GM08714 (cell line): ENCODE data around the gene KMT2B.

Experiments
- H3K4me3 ChIP-seq: fragments of 200-500 bp; sonication (Bioruptor generic); 2 replicates; pipeline ENCODE4 v1.5.1; 2014; ENCODE audit warnings: mild to moderate bottlenecking, low read length, inconsistent platforms
- ZNF274 ChIP-seq: IDR thresholded peaks from 2 replicates; pipeline ENCODE4 v1.6.1; 2012; ENCODE audit warnings: mild to moderate bottlenecking, low read depth, low read length

The KMT2B gene

DNA sequence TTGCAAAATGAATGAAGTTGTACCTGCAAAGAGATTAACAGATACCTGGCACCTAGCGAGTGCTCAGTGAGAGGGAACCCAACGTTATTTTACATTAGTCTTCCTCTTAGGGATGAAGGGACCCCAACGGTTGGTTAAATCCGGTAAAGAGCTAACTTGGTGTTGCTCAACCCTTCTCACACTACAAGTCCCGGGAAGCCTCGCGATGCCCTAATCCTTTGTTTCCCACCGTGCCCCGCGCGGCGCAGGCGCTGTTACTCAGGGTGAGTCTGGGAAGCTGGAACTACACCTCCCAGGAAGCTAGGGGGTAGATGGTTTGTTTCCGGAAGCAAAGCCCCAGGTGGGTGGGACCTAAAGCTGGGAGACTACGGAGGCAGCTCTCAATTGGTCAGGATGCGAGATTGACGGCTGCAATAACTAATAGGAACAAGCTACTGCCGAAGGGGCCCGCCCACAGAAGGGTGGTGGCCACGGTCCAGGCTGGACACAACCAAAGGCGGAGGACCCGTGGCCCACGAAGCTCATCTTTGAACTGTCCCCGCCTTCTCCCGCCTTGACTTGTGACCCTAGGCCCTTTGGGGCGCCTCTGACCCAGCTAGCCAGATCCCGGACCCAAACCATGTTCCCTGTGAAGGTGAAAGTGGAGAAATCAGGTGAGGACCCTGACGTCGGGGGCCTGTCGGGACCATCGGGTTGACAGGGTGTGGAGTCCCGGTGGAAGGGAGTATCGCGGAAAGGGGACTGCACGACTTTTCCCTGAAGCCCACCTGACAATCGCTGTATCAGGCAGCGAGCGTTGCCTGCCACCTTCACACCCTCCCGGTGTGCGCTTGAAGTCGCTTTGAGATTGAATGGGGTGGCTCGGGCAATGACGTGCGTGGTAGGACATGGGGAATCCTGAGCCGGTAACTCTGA is 30.6 kb downstream of the KMT2B start, which contains the start of gene LIN37:
Gene LIN37, plus strand, starts transcription at position 471 of the 915 bp plus-strand sequence. Its CDS starts 149 bp downstream, at position 620.
- H3K4me3 ChIP-seq: peak within 1 kb of the TSS; percentile 77
- no peak for TF ChIP-seq ZNF274

GRCh38 chr19:35750167-35750566 is 32.4 kb downstream of the KMT2B start:
- no peak overlapping the region for H3K4me3 ChIP-seq
- no peak for TF ChIP-seq ZNF274

- no peak for TF ChIP-seq ZNF274
- no peak overlapping the region for H3K4me3 ChIP-seq
Observed at GRCh38 chr19:35751839-35752745, 34.3 kb downstream of the KMT2B start.

GRCh38 chr19:35752746-35753350 is 35.0 kb downstream of the KMT2B start:
- TF ChIP-seq ZNF274: no peak
- H3K4me3 ChIP-seq: no peak overlapping the region

DNA sequence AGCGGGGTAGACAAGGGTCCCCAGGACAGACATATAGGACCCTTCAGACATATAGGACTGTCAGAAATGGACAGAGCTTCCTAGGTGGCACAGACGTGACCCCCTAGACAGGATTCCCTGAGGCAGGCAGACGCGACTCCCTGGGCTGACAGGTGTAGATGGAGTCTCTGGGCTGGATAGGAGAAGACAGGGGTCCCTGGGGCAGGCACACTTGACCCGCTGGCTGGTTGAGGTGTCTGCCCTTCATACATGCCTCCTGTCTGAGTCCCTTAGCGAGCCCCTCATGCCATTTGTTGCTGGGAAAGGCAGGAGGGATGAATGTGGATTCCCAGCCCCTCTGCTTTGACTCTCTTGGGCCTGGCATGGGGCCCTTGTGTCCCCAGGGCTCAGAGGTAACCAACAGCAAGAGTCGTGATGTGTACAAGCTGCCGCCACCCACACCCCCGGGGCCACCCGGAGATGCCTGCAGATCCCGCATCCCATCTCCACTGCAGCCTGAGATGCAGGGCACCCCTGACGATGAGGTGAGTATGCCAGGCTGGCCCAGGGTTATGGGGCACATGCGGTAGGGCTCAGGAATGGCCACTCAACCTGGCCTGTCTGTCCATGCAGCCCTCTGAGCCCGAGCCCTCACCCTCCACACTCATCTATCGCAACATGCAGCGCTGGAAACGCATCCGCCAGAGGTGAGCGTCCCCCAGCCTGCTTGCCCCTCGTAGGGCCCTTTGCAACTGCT is 36.0 kb downstream of the KMT2B start:
- no peak for TF ChIP-seq ZNF274
- no peak overlapping the region for H3K4me3 ChIP-seq

GRCh38 chr19:35754370-35755130 is 36.7 kb downstream of the KMT2B start:
- no peak for TF ChIP-seq ZNF274
- H3K4me3 ChIP-seq: no peak overlapping the region

GRCh38 chr19:35755131-35755549 is 37.3 kb downstream of the KMT2B start:
- no peak for TF ChIP-seq ZNF274
- H3K4me3 ChIP-seq: no peak overlapping the region

DNA sequence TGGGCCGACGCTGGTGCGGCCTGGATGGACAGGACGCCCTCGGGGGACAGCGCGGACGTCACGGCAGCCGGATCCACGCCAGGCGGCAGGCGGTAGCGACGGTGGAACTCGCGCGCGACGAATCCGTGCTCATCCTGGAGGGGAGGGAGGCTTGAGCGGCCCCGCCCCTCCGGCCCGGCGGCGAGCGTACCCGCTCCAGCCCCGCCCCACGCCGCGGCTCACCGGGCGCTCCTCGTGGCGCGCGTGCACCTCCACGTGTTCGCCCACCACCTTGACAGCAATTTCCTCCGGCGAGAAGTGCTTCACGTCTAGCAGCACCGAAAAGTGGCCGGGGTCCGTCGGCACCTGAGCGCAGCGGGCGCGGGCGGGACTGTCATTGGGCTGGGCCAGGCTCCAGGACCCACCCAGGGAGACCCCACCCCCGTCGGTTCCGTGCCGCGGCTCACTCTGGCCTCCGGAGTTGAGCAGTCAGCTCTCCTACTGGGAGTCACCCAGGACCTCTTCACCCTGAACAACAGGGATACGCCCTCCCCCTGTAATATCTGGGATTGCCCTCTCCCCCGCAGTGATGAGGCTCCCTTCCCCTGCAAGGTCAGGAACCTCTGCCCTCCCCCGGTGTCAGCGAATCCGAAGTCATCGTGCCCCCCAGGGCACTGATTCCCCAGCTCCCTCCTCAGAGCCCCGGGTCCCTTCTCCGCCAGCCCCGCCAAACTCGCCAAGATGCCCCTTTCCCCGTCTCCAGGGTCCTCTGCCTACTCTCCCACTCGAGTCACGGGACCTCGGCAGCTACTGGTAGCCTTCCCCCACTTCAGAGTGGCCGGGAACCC is 38.0 kb downstream of the KMT2B start:
- no peak overlapping the region for H3K4me3 ChIP-seq
- no peak for TF ChIP-seq ZNF274

DNA sequence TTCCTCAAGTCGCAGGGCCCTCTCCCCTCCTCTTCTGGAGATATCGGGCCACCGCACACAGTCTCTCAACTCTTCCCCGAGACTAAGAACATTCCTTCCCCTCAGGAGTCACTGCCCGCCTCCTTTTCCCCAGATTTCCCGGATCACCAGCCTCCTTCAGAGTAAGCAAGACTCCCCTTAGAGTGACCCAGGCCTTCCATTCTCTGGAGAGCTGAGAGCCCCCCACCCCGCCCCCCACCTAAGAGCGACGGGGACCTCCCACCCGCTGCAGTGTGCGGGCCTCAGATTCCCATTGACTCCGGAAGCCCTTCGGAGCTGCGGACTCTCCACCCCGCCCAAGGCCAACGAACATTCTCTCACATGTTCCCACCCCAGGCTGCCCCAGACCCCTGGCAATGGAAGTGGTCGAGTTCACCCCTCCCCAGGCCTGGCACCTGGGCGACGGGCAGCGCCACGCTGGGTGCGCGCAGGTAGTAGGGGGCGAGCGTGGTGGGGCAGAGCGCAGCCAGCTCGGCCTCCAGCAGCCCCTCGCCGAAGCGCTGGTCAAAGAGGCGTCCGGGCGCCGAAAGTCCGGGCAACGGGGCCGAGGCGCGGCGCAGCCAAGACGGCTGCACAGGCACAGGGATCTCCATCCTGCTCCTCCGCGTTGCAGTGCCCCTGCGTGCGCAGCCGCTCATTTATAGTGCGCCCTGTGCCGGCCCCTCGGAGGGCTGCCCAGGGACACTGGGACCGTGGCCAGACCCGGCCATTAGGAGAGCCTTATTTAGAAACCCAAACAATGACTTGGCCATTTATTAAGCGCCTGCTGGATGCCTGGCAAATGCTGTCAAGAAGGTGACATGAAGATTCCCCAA is 38.8 kb downstream of the KMT2B start, which contains the start of gene HSPB6:
Gene HSPB6, minus strand, starts transcription at position 653 of the 854 bp plus-strand sequence. Its CDS starts 21 bp downstream, at position 632.
- TF ChIP-seq ZNF274: no peak
- peak within 1 kb of the TSS; percentile 59 for H3K4me3 ChIP-seq

- TF ChIP-seq ZNF274: no peak
Observed at GRCh38 chr19:35757231-35757748, 39.5 kb downstream of the KMT2B start.

GRCh38 chr19:35757749-35758608 is 40.2 kb downstream of the KMT2B start, which contains the start of gene PROSER3:
Gene PROSER3, plus strand, starts transcription at chr19:35758176. Its CDS starts 40 bp downstream, at chr19:35758216.
- no peak for TF ChIP-seq ZNF274
- H3K4me3 ChIP-seq: peak within 1 kb of the TSS; percentile 93

More at GRCh38 chr19:35757231-35757748, 39.5 kb downstream of the KMT2B start:
- H3K4me3 ChIP-seq: peak overlapping the region; percentile 59
